Endothelial cell of umbilical vein (primary cell): ENCODE measurements around the gene BABAM2. TPM values are rescaled to one million over a fixed set of nuclear protein-coding genes. Genes with fewer than 3 reads are reported as not detected.

Experiments used
- BruUV-seq: library from RNA; stranded (reverse); fragments of 400-500 nt; replicated peaks from 2 replicates; lab custom pipeline; 2021; lab: Mats Ljungman, UMichigan
- CTCF ChIA-PET: fragments of 300-600, 350-600 bp; sonication (Branson Sonifier 250); formaldehyde crosslinking; loops from one replicate; lab custom pipeline; 2021; ENCODE audit warnings: antibody characterized with exemption, inconsistent platforms; lab: Charles Lee
- POLR2A ChIA-PET: fragments of 300-600, 350-600 bp; sonication (Branson Sonifier 250); formaldehyde crosslinking; loops from one replicate; lab custom pipeline; 2021; ENCODE audit warnings: antibody characterized with exemption, inconsistent platforms; lab: Charles Lee
- DNase-seq: peaks from one replicate; pipeline ENCODE4 v3.0.0-alpha.2; 2011; ENCODE audit warnings: low read depth, low spot score
- FAIRE-seq: peaks from 2 replicates; lab custom pipeline; 2011; peaks lifted over from hg19 to GRCh38; lab: Jason Lieb, UNC
- H2AFZ ChIP-seq: 2 replicates; pipeline ENCODE4 v1.6.0; 2012; ENCODE audit warnings: low read depth, low read length, control low read depth, inconsistent platforms
- H3K27ac ChIP-seq: 2 replicates; pipeline ENCODE4 v1.5.1; 2011; ENCODE audit warnings: low read depth, mild to moderate bottlenecking, control low read depth, low read length, moderate library complexity; ENCODE audit not compliant: insufficient read depth
- H3K27me3 ChIP-seq, 2 experiments: 2 replicates each; pipeline versions ENCODE4 v1.6.0 to v1.6.1; 2011; ENCODE audit warnings: low read length in 2 of 2, mixed read lengths in 1 of 2; ENCODE audit not compliant: control insufficient read depth in 2 of 2, insufficient read depth in 2 of 2
- H3K36me3 ChIP-seq, 2 experiments: 2 replicates in 1 of 2; 3 replicates in 1 of 2; pipeline ENCODE4 v1.5.1; 2011; ENCODE audit warnings: low read length in 2 of 2, mild to moderate bottlenecking in 1 of 2, moderate library complexity in 1 of 2; ENCODE audit not compliant: control insufficient read depth in 2 of 2, insufficient read depth in 2 of 2; ENCODE audit errors: extremely low read depth in 1 of 2
- H3K4me1 ChIP-seq: 3 replicates; pipeline ENCODE4 v1.5.1; 2011; ENCODE audit warnings: mild to moderate bottlenecking, low read length; ENCODE audit not compliant: control insufficient read depth, insufficient read depth; ENCODE audit errors: extremely low read depth
- H3K4me2 ChIP-seq: 2 replicates; pipeline ENCODE4 v1.6.1; 2011; ENCODE audit warnings: low read length, control low read depth, mixed read lengths; ENCODE audit not compliant: insufficient read depth
- H3K4me3 ChIP-seq, 3 experiments: fragments of 200-600 bp in 1 of 3; sonication (generic), shearing (Covaris generic) in 1 of 3; replicated peaks in 1 of 3; 2 replicates each; pipeline ENCODE4 v1.5.1; 2011 to 2016; ENCODE audit warnings: control low read depth in 3 of 3, low read length in 3 of 3, mild to moderate bottlenecking in 2 of 3, inconsistent platforms in 1 of 3, low read depth in 1 of 3, moderate library complexity in 1 of 3; ENCODE audit not compliant: insufficient read depth in 1 of 3
- H3K79me2 ChIP-seq: 2 replicates; pipeline ENCODE4 v1.6.0; 2012; ENCODE audit warnings: low read length, inconsistent platforms; ENCODE audit not compliant: control insufficient read depth, insufficient read depth
- H3K9ac ChIP-seq: replicated peaks from 2 replicates; pipeline ENCODE3; 2011; ENCODE audit warnings: low read length, control low read depth; ENCODE audit not compliant: insufficient read depth; ENCODE audit errors: extremely low read depth
- H3K9me1 ChIP-seq: replicated peaks from 3 replicates; pipeline ENCODE4 v1.6.0; 2011; ENCODE audit warnings: mild to moderate bottlenecking, low read length; ENCODE audit not compliant: control insufficient read depth, insufficient read depth; ENCODE audit errors: extremely low read depth
- H3K9me3 ChIP-seq: replicated peaks from 2 replicates; pipeline ENCODE4 v1.5.1; 2012; ENCODE audit warnings: low read length, inconsistent platforms; ENCODE audit not compliant: control insufficient read depth, insufficient read depth
- H4K20me1 ChIP-seq: replicated peaks from 2 replicates; pipeline ENCODE3; 2011; ENCODE audit warnings: mild to moderate bottlenecking, low read length; ENCODE audit not compliant: control insufficient read depth, insufficient read depth; ENCODE audit errors: extremely low read depth
- FOS ChIP-seq: IDR thresholded peaks from 2 replicates; pipeline ENCODE4 v1.6.1; 2011; ENCODE audit warnings: mild to moderate bottlenecking, low read length, moderate library complexity, borderline replicate concordance; ENCODE audit not compliant: insufficient read depth
- GATA2 ChIP-seq: IDR thresholded peaks from 2 replicates; pipeline ENCODE4 v1.7.0; 2011; ENCODE audit warnings: low read depth, mild to moderate bottlenecking, moderate library complexity, mixed read lengths, low read length; ENCODE audit not compliant: insufficient read length, insufficient read depth
- JUN ChIP-seq: IDR thresholded peaks from 2 replicates; pipeline ENCODE4 v1.6.1; 2011; ENCODE audit warnings: borderline replicate concordance, low read depth; ENCODE audit not compliant: insufficient read length, insufficient read depth
- POLR2A ChIP-seq: IDR thresholded peaks from 2 replicates; pipeline ENCODE4 v1.6.1; 2012; ENCODE audit warnings: low read depth, mild to moderate bottlenecking, control low read depth, low read length
- POLR2AphosphoS5 ChIP-seq: IDR thresholded peaks from 2 replicates; pipeline ENCODE4 v1.6.1; 2012; ENCODE audit warnings: low read depth, mild to moderate bottlenecking, control low read depth, low read length, moderate library complexity; ENCODE audit not compliant: insufficient read depth
- dilution Hi-C: fragments of 300-500 bp; cut with MboI; formaldehyde crosslinking; loops from one replicate; pipeline ENCODE4 v1.15.0; 2019; ENCODE audit warnings: low sequenced_read_pairs; ENCODE audit not compliant: extremely low pct_ligation_motif_present
- intact Hi-C: fragments of 100-400 bp; cut with micrococcal nuclease; formaldehyde crosslinking; loops from one replicate; pipeline ENCODE4 v1.10.0; 2022
- polyA plus RNA-seq, 4 experiments: library from polyadenylated mRNA; depleted of rRNA in 3 of 4; stranded (reverse) in 3 of 4; unstranded in 1 of 4; fragments of >200 nt; gene quantifications; 2 replicates each; pipeline versions ENCODE4 v1.2.1 to v1.2.3, GENCODE V29; 2011 to 2012; ENCODE audit warnings: missing spikeins in 1 of 4
- total RNA-seq: library from RNA; stranded (reverse); gene quantifications from 2 replicates; pipeline ENCODE4 v1.2.3, GENCODE V29; 2021
- TF ChIP-seq, protein P1 (sequence below), 2 donors: IDR thresholded peaks; 1 replicate in 1 of 2; 2 replicates in 1 of 2; pipeline ENCODE4 v1.5.1; 2011; ENCODE audit warnings: low read length in 2 of 2, mild to moderate bottlenecking in 2 of 2, moderate library complexity in 2 of 2, control low read depth in 1 of 2, inconsistent platforms in 1 of 2, low read depth in 1 of 2; ENCODE audit not compliant: insufficient read depth in 1 of 2; ENCODE audit errors: extremely low read depth in 1 of 2

Gene BABAM2
- total and polyA plus RNA-seq, 2 donors (not counting 3 experiments of a cell fraction or from before 2014, with no cell fraction given) = 19.9 to 27.6 TPM

DNA sequence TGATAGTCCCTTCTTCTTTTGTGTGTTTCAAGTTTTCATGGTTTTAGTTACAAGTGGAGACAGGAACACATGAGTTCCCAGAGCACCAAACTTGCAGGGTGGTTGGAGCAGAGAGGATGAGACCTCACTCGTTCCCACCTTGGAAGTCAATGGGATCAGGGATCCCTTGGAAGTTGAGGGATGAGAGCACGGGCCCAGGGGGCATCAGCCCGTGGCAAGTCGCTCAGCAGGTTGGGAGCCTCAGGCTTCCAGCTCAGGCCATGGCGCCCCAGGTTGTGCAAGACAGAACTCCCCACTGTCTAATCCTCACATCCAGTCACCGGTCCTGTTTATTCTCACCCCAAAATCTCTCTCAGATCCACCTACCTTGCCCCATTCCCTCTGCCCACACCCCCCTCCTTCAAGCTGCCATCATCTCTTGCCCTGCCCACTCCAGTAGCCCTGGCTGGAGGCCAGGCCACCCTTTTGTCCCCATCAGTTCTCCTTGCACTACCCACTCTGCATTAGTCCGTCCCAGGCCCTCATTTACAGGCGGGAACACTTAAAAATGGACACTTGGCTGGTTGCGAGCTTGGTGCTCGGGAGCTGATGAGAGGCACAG is 464.5 kb downstream of the BABAM2 start:
- Histone ChIP-seq H3K4me3 (no peak overlapping the region), H3K9ac (no peak overlapping the region), H3K9me3 (no peaks in the 10 kb centered on the region), H3K36me3 (no peaks in the 10 kb centered on the region), H3K27me3 (no peaks in the 10 kb centered on the region), H3K79me2 (no peaks in the 10 kb centered on the region), H2AFZ (no peak overlapping the region), H4K20me1 (no peaks in the 10 kb centered on the region), H3K4me1 (peaks cover 29% of the 10 kb centered on the region), H3K9me1 (no peaks in the 10 kb centered on the region), H3K27ac (peak overlapping the region; percentile 49), H3K4me2 (no peak overlapping the region)
- no peak for TF ChIP-seq POLR2AphosphoS5
- TF ChIP-seq JUN = no peak
- no peak for TF ChIP-seq POLR2A
- TF ChIP-seq, protein P1, sequence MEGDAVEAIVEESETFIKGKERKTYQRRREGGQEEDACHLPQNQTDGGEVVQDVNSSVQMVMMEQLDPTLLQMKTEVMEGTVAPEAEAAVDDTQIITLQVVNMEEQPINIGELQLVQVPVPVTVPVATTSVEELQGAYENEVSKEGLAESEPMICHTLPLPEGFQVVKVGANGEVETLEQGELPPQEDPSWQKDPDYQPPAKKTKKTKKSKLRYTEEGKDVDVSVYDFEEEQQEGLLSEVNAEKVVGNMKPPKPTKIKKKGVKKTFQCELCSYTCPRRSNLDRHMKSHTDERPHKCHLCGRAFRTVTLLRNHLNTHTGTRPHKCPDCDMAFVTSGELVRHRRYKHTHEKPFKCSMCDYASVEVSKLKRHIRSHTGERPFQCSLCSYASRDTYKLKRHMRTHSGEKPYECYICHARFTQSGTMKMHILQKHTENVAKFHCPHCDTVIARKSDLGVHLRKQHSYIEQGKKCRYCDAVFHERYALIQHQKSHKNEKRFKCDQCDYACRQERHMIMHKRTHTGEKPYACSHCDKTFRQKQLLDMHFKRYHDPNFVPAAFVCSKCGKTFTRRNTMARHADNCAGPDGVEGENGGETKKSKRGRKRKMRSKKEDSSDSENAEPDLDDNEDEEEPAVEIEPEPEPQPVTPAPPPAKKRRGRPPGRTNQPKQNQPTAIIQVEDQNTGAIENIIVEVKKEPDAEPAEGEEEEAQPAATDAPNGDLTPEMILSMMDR (IDR thresholded peaks at IDR 0.05; ENCODE audit: extremely low read depth in 1 of 2, insufficient read depth in 1 of 2, low read depth in 1 of 2, low read length in 2 of 2) = no peak
- no peak for TF ChIP-seq FOS
- no peak for TF ChIP-seq GATA2
- dilution Hi-C loops (no loop called here), intact Hi-C loops (loop anchor here (1.0 kb wide), 1 partner anchor 35 kb away; no protein-coding TSS in a partner anchor)
- CTCF ChIA-PET = interaction anchor here (1.3 to 2.6 kb wide), 4 partner anchors 10 to 547 kb away, joined by 3 to 10 read pairs (median 6); no protein-coding TSS in a partner anchor
- POLR2A ChIA-PET = interaction anchor here (1.0 to 1.1 kb wide), 3 partner anchors 9 to 37 kb away, joined by 3 to 4 read pairs (median 3); partner anchors contain the start of gene FOSL2
- DNase-seq = no peak
- no TSS peak for BruUV-seq
- no peak for FAIRE-seq
